IMR-90 (cell line): ENCODE data around the gene FAM204A. TPM values are rescaled to one million over a fixed set of nuclear protein-coding genes. Genes with fewer than 3 reads are reported as not detected.
A peak's percentile ranks its signal among the peaks of the same experiment; 100 is the strongest.

Source experiments
- ATAC-seq: fragments of 200-7000 bp; cut with Tn5 transposase; 2 replicates; pipeline ENCODE4 v1.9.1; 2020; ENCODE audit warnings: low read depth, mild to moderate bottlenecking, moderate library complexity
- BruUV-seq: library from RNA; stranded (reverse); fragments of 400-500 nt; replicated peaks from 2 replicates; lab custom pipeline; 2021; lab: Mats Ljungman, UMichigan
- CTCF ChIA-PET: fragments of 300-600 bp; formaldehyde crosslinking; extraction: SDS; loops from one replicate; lab custom pipeline; 2021; ENCODE audit warnings: antibody characterized with exemption; lab: Yijun Ruan, JAX
- POLR2A ChIA-PET: fragments of 300-600 bp; sonication (Branson Sonifier 250); formaldehyde crosslinking; loops from one replicate; lab custom pipeline; 2022; ENCODE audit warnings: antibody characterized with exemption; ENCODE audit not compliant: unreplicated experiment; lab: Charles Lee
- DNase-seq: peaks from one replicate; pipeline ENCODE4 v3.0.0; 2013
- H2AFZ ChIP-seq: replicated peaks from 2 replicates; pipeline ENCODE3; 2013; ENCODE audit warnings: low read length, mild to moderate bottlenecking; ENCODE audit not compliant: poor library complexity
- H2AK5ac ChIP-seq: 2 replicates; pipeline ENCODE4 v1.6.1; 2013; ENCODE audit warnings: low read depth, low read length, inconsistent platforms
- H2AK9ac ChIP-seq: replicated peaks from 2 replicates; pipeline ENCODE3; 2013; ENCODE audit warnings: mild to moderate bottlenecking, low read depth, low read length, moderate library complexity; ENCODE audit not compliant: poor library complexity
- H2BK120ac ChIP-seq: 2 replicates; pipeline ENCODE4 v1.6.1; 2013; ENCODE audit warnings: low read depth, low read length, inconsistent platforms
- H2BK15ac ChIP-seq: 3 replicates; pipeline ENCODE4 v1.6.1; 2013; ENCODE audit warnings: low read depth, low read length, inconsistent platforms
- H2BK20ac ChIP-seq: 2 replicates; pipeline ENCODE4 v1.6.1; 2013; ENCODE audit warnings: low read depth, mild to moderate bottlenecking, inconsistent platforms, low read length, moderate library complexity
- H2BK5ac ChIP-seq: 2 replicates; pipeline ENCODE4 v1.6.1; 2013; ENCODE audit warnings: mild to moderate bottlenecking, low read depth, low read length, inconsistent platforms; ENCODE audit not compliant: poor library complexity, severe bottlenecking
- H3K14ac ChIP-seq: replicated peaks from 2 replicates; pipeline ENCODE4 v1.6.1; 2013; ENCODE audit warnings: low read depth, low read length, inconsistent platforms
- H3K18ac ChIP-seq: 2 replicates; pipeline ENCODE4 v1.6.1; 2013; ENCODE audit warnings: low read depth, low read length, control low read depth
- H3K23ac ChIP-seq: 2 replicates; pipeline ENCODE4 v1.6.1; 2013; ENCODE audit warnings: low read depth, low read length, inconsistent platforms
- H3K27ac ChIP-seq: 2 replicates; pipeline ENCODE4 v1.5.1; 2013; ENCODE audit warnings: mild to moderate bottlenecking, control low read depth, low read length; ENCODE audit not compliant: insufficient read depth
- H3K27me3 ChIP-seq: 2 replicates; pipeline ENCODE4 v1.6.1; 2013; ENCODE audit warnings: low read length; ENCODE audit not compliant: control insufficient read depth, insufficient read depth
- H3K36me3 ChIP-seq: 2 replicates; pipeline ENCODE4 v1.6.1; 2013; ENCODE audit warnings: low read length, mixed read lengths; ENCODE audit not compliant: control insufficient read depth, insufficient read depth
- H3K4ac ChIP-seq: 2 replicates; pipeline ENCODE4 v1.6.1; 2013; ENCODE audit warnings: low read depth, low read length, inconsistent platforms
- H3K4me1 ChIP-seq: 2 replicates; pipeline ENCODE4 v1.6.1; 2013; ENCODE audit warnings: low read length, mixed read lengths; ENCODE audit not compliant: control insufficient read depth, insufficient read depth
- H3K4me2 ChIP-seq: 2 replicates; pipeline ENCODE4 v1.6.1; 2013; ENCODE audit warnings: low read depth, mild to moderate bottlenecking, control low read depth, low read length, moderate library complexity
- H3K4me3 ChIP-seq: 2 replicates; pipeline ENCODE4 v1.5.1; 2013; ENCODE audit warnings: low read depth, mild to moderate bottlenecking, control low read depth, low read length, moderate library complexity; ENCODE audit not compliant: insufficient read depth
- H3K56ac ChIP-seq: 2 replicates; pipeline ENCODE4 v1.6.1; 2013; ENCODE audit warnings: low read length, inconsistent platforms; ENCODE audit not compliant: insufficient read depth; ENCODE audit errors: extremely low read depth
- H3K79me1 ChIP-seq, 2 experiments: 2 replicates each; pipeline ENCODE4 v1.6.1; 2013; ENCODE audit warnings: low read length in 2 of 2, inconsistent platforms in 1 of 2, low read depth in 1 of 2
- H3K9ac ChIP-seq: 2 replicates; pipeline ENCODE4 v1.6.1; 2013; ENCODE audit warnings: low read depth, low read length, control low read depth
- H3K9me1 ChIP-seq: 2 replicates; pipeline ENCODE4 v1.6.1; 2013; ENCODE audit warnings: low read length, inconsistent platforms; ENCODE audit not compliant: insufficient read depth
- H3K9me3 ChIP-seq: 2 replicates; pipeline ENCODE4 v1.6.1; 2013; ENCODE audit warnings: low read length; ENCODE audit not compliant: control insufficient read depth, insufficient read depth
- H4K20me1 ChIP-seq: 2 replicates; pipeline ENCODE4 v1.6.1; 2013; ENCODE audit warnings: low read length, inconsistent platforms; ENCODE audit not compliant: insufficient read depth
- H4K5ac ChIP-seq: 2 replicates; pipeline ENCODE4 v1.6.1; 2013; ENCODE audit warnings: mild to moderate bottlenecking, low read depth, low read length, control low read depth
- H4K8ac ChIP-seq, 2 experiments: 2 replicates each; pipeline ENCODE4 v1.6.1; 2013; ENCODE audit warnings: low read depth in 2 of 2, low read length in 2 of 2, control low read depth in 1 of 2, inconsistent platforms in 1 of 2
- H4K91ac ChIP-seq: 2 replicates; pipeline ENCODE4 v1.6.1; 2013; ENCODE audit warnings: low read depth, low read length, inconsistent platforms; ENCODE audit not compliant: insufficient read depth
- CEBPB ChIP-seq: IDR thresholded peaks from 2 replicates; pipeline ENCODE4 v1.6.1; 2012; ENCODE audit warnings: low read depth, low read length, improper control_type of control experiment
- MAZ ChIP-seq: IDR thresholded peaks from 2 replicates; pipeline ENCODE4 v1.6.1; 2012; ENCODE audit warnings: low read depth, mild to moderate bottlenecking, low read length, improper control_type of control experiment, moderate library complexity, borderline replicate concordance
- WGBS, 2 experiments: methylation state at CpG; one replicate each; pipeline versions ENCODE4 v1.1.5 to v1.1.7; 2013; ENCODE audit warnings: missing lambda C conversion rate in 2 of 2; ENCODE audit not compliant: insufficient read length in 1 of 2; ENCODE audit errors: extremely low coverage in 2 of 2; 5-methylcytosine and 5-hydroxymethylcytosine counted together
- dilution Hi-C: fragments of 300-500 bp; cut with HindIII; formaldehyde crosslinking; loops from one replicate; pipeline ENCODE4 v1.14.3; 2018; ENCODE audit warnings: low sequenced_read_pairs; ENCODE audit not compliant: unreplicated experiment
- in situ Hi-C: fragments of 300-500 bp; cut with MboI; formaldehyde crosslinking; loops from 3 replicates; pipeline ENCODE4 v1.14.3; 2019; ENCODE audit warnings: low sequenced_read_pairs, inconsistent platforms, mixed read lengths
- intact Hi-C: fragments of 100-400 bp; cut with micrococcal nuclease; formaldehyde crosslinking; loops from 2 replicates; pipeline ENCODE4 v1.10.0; 2022
- polyA plus RNA-seq, 3 experiments: library from polyadenylated mRNA; depleted of rRNA; stranded (reverse); fragments of >200 nt; gene quantifications; 2 replicates each; pipeline ENCODE4 v1.2.3, GENCODE V29; 2012; ENCODE audit warnings: low replicate concordance in 1 of 3
- total RNA-seq: library from RNA; depleted of rRNA; stranded (reverse); fragments of >200 nt; gene quantifications from 2 replicates; pipeline ENCODE4 v1.2.3, GENCODE V29; 2012

FAM204A gene
- total and polyA plus RNA-seq, 2 of the 4 experiments (the other 2 are of a cell fraction) = 23.6 to 54.3 TPM

GRCh38 chr10:118383063-118383689 lies 41.1 kb upstream of the FAM204A start:
- H2BK5ac ChIP-seq = no peak overlapping the region
- no peaks in the 10 kb centered on the region for H3K36me3 ChIP-seq
- H4K5ac ChIP-seq = no peak overlapping the region
- H4K91ac ChIP-seq = no peak overlapping the region
- H3K79me1 ChIP-seq = no peaks in the 10 kb centered on the region
- TF ChIP-seq MAZ (no peak), CEBPB (peak; percentile 45; the same call in 1 of the 2 replicates)
- dilution Hi-C loops = no loop called here
- no peak overlapping the region for H3K27ac ChIP-seq
- no TSS peak for BruUV-seq
- no peak overlapping the region for H4K8ac ChIP-seq
- no peak overlapping the region for H3K4me3 ChIP-seq
- no peak overlapping the region for H3K14ac ChIP-seq
- H3K9me1 ChIP-seq = no peaks in the 10 kb centered on the region
- H2AFZ ChIP-seq = no peak overlapping the region
- no peak overlapping the region for H3K4me2 ChIP-seq
- H3K23ac ChIP-seq = no peak overlapping the region
- H3K27me3 ChIP-seq = no peaks in the 10 kb centered on the region; the same call in 1 of the 2 replicates
- POLR2A ChIA-PET = no interaction called here
- no peak overlapping the region for H3K18ac ChIP-seq
- no peaks in the 10 kb centered on the region for H4K20me1 ChIP-seq
- no CpG with 5 or more reads among the region's 4 CpGs for whole genome bisulfite sequencing, 2 experiments
- H2BK15ac ChIP-seq = no peak overlapping the region
- H3K56ac ChIP-seq = no peak overlapping the region
- H2BK20ac ChIP-seq = no peak overlapping the region
- H3K4ac ChIP-seq = no peak overlapping the region
- H3K9ac ChIP-seq = no peak overlapping the region
- in situ Hi-C loops = no loop called here
- H2AK9ac ChIP-seq = no peak overlapping the region
- no peak for ATAC-seq
- no peak overlapping the region for H2BK120ac ChIP-seq
- no peaks in the 10 kb centered on the region for H3K4me1 ChIP-seq
- H3K9me3 ChIP-seq = no peaks in the 10 kb centered on the region
- no peak for DNase-seq
- intact Hi-C loops = no loop called here
- H2AK5ac ChIP-seq = no peak overlapping the region
- CTCF ChIA-PET = interaction anchor here (0.5 to 1.0 kb wide), 2 partner anchors 9 to 34 kb away, joined by 3 read pairs; no protein-coding TSS in a partner anchor
